ENCODE data around the gene CACNA1E. TPM values are rescaled to one million over a fixed set of nuclear protein-coding genes. Genes with fewer than 3 reads are reported as not detected.

Gene CACNA1E
- total and polyA plus RNA-seq, 2 experiments from 2014 or later = 0.32 to 1.1 TPM

- no peaks in the 10 kb centered on the region for H3K36me3 Mint-ChIP-seq (ENCODE audit: low read depth)
- Histone ChIP-seq H3F3A (replicated peaks; ENCODE audit: low read depth) (no peaks in the 10 kb centered on the region), H3K27me3 (ENCODE audit: insufficient read depth) (no peaks in the 10 kb centered on the region), H2AFZ (no peak overlapping the region), H3K4me1 (ENCODE audit: insufficient read depth) (no peaks in the 10 kb centered on the region), H3K79me2 (replicated peaks; ENCODE audit: insufficient read depth) (no peaks in the 10 kb centered on the region), H3K4me3 (no peak overlapping the region), H4K20me1 (replicated peaks; ENCODE audit: insufficient read depth) (no peaks in the 10 kb centered on the region), H3K4me2 (no peak overlapping the region), H3K27ac (ENCODE audit: low read depth) (no peak overlapping the region), H3K36me3 (ENCODE audit: insufficient read depth) (no peaks in the 10 kb centered on the region), H3K9me2 (ENCODE audit: insufficient read depth) (peaks cover 11% of the 10 kb centered on the region; the same call in 1 of the 2 replicates)
- no peaks in the 10 kb centered on the region for H3K4me1 Mint-ChIP-seq
- TF ChIP-seq ETS1 (IDR thresholded peaks at IDR 0.05) = no peak
- TF ChIP-seq ZNF114 (CRISPR knock-in tag; IDR thresholded peaks at IDR 0.05) = no peak
- no peak for TF ChIP-seq ZNF462 (CRISPR knock-in tag; IDR thresholded peaks at IDR 0.05)
- no peak for TF ChIP-seq CREB1 (CRISPR knock-in tag; IDR thresholded peaks at IDR 0.05; ENCODE audit: low read depth)
- no peak for TF ChIP-seq NANOG (IDR thresholded peaks at IDR 0.05; ENCODE audit: borderline replicate concordance)
- no peak for TF ChIP-seq REST (IDR thresholded peaks at IDR 0.05; ENCODE audit: unreplicated experiment)
- TF ChIP-seq CTCF (conservative IDR thresholded peaks at IDR 0.05; ENCODE audit: low read depth in 2 of 2) = no peak
- TF ChIP-seq JUNB (IDR thresholded peaks at IDR 0.05; ENCODE audit: unreplicated experiment) = no peak
- no peak for TF ChIP-seq STAT1 (IDR thresholded peaks at IDR 0.05; ENCODE audit: unreplicated experiment)
- no peak for TF ChIP-seq EZH2phosphoT487 (IDR thresholded peaks at IDR 0.05; ENCODE audit: unreplicated experiment)
- TF ChIP-seq EZH2 (IDR thresholded peaks at IDR 0.05; ENCODE audit: low read depth, unreplicated experiment) = no peak
- no peak for TF ChIP-seq ZNF331 (CRISPR knock-in tag; IDR thresholded peaks at IDR 0.05; ENCODE audit: low read depth)
- no peak for DNase-seq (ENCODE audit: low spot score)
- ATAC-seq = no peak
- H3K9me3 Mint-ChIP-seq = no peaks in the 10 kb centered on the region
- H3K27me3 Mint-ChIP-seq (ENCODE audit: insufficient read depth, low read depth, poor library complexity) = peaks cover 3% of the 10 kb centered on the region
- H3K4me3 Mint-ChIP-seq = no peak overlapping the region
- H3K27ac Mint-ChIP-seq = no peak overlapping the region
These were observed 286.5 kb downstream of the CACNA1E start for GRCh38 chr1:181769846-181770245.
